GM21360 (cell line): ENCODE results near the gene ZBTB17.
"Not testable (repeated sequence)": the region's sequence is repeated elsewhere in the genome, so short reads cannot be mapped to it uniquely, and the experiment has no call there.

Source experiments
- ATAC-seq: cut with Tn5 transposase; IDR thresholded peaks from one replicate; pipeline ENCODE4 v1.9.1; 2021; ENCODE audit warnings: mild to moderate bottlenecking, moderate library complexity; ENCODE audit not compliant: unreplicated experiment

Gene ZBTB17

GRCh38 chr1:15900662-15901279 is 75.1 kb downstream of the ZBTB17 start:
- no peak for ATAC-seq

GRCh38 chr1:15899266-15899665 is 76.6 kb downstream of the ZBTB17 start:
- ATAC-seq = no peak

- not testable (repeated sequence) for ATAC-seq
Measured at GRCh38 chr1:15896841-15897610, 78.9 kb downstream of the ZBTB17 start.

- no peak for ATAC-seq
Measured at GRCh38 chr1:15895233-15895632, 80.7 kb downstream of the ZBTB17 start.

GRCh38 chr1:15892857-15893599 is 82.9 kb downstream of the ZBTB17 start:
- ATAC-seq = not testable (repeated sequence)
